K562 (cell line): ENCODE results near the gene ANKS1B. TPM values are rescaled to one million over a fixed set of nuclear protein-coding genes. Genes with fewer than 3 reads are reported as not detected.

ENCODE experiments used
- ATAC-seq: fragments of 200-7000 bp; cut with Tn5 transposase; 3 replicates; pipeline ENCODE4 v1.9.1; 2020; ENCODE audit warnings: moderate library complexity
- BruUV-seq: library from RNA; stranded (reverse); fragments of 400-500 nt; replicated peaks from 2 replicates; lab custom pipeline; 2021; lab: Mats Ljungman, UMichigan
- CTCF ChIA-PET: fragments of 300-600 bp; formaldehyde crosslinking; extraction: SDS; loops from one replicate; lab custom pipeline; 2021; ENCODE audit warnings: low intra/inter-chr PET ratio; lab: Yijun Ruan, JAX
- POLR2A ChIA-PET: fragments of 300-600, 350-650 bp; sonication (Branson Sonifier 250); formaldehyde crosslinking; extraction: SDS; loops from one replicate; lab custom pipeline; 2021; ENCODE audit warnings: antibody characterized with exemption, inconsistent platforms; lab: Yijun Ruan, JAX
- DNase-seq, 4 experiments: peaks; one replicate each; pipeline versions ENCODE4 v3.0.0 to v3.0.0-alpha.2; 2011 to 2018; ENCODE audit warnings: low spot score in 3 of 4, mixed read lengths in 3 of 4; ENCODE audit errors: extremely low read depth in 1 of 4
- FAIRE-seq: peaks from 2 replicates; lab custom pipeline; 2011; peaks lifted over from hg19 to GRCh38; lab: Jason Lieb, UNC
- H2AFZ ChIP-seq: 2 replicates; pipeline ENCODE4 v1.6.0; 2011; ENCODE audit warnings: low read depth, low read length, control low read depth, inconsistent platforms
- H3K27ac ChIP-seq: fragments of 200-600 bp; 3 replicates; pipeline ENCODE4 v1.8.0; 2011; ENCODE audit warnings: low read depth, mild to moderate bottlenecking, control low read depth, inconsistent platforms, low read length, moderate library complexity, mixed read lengths; ENCODE audit errors: extremely low read depth
- H3K27me3 ChIP-seq, 2 experiments: fragments of 300-600 bp in 1 of 2; 2 replicates in 1 of 2; 3 replicates in 1 of 2; pipeline versions ENCODE4 v1.6.0 to v1.8.0; 2011; ENCODE audit warnings: inconsistent platforms in 2 of 2, low read length in 2 of 2, mild to moderate bottlenecking in 1 of 2, mixed read lengths in 1 of 2, moderate library complexity in 1 of 2; ENCODE audit not compliant: control insufficient read depth in 2 of 2, insufficient read depth in 2 of 2
- H3K36me3 ChIP-seq: fragments of 300-600 bp; 3 replicates; pipeline ENCODE4 v1.8.0; 2011; ENCODE audit warnings: mild to moderate bottlenecking, low read length, inconsistent platforms; ENCODE audit not compliant: control insufficient read depth, insufficient read depth
- H3K4me1 ChIP-seq, 2 experiments: fragments of 200-600 bp in 1 of 2; replicated peaks in 1 of 2; 2 replicates in 1 of 2; 3 replicates in 1 of 2; pipeline versions ENCODE4 v1.5.1 to v1.8.0; 2011; ENCODE audit warnings: inconsistent platforms in 2 of 2, low read length in 2 of 2, mild to moderate bottlenecking in 1 of 2, mixed read lengths in 1 of 2, moderate library complexity in 1 of 2; ENCODE audit not compliant: control insufficient read depth in 2 of 2, insufficient read depth in 2 of 2
- H3K4me2 ChIP-seq: 2 replicates; pipeline ENCODE4 v1.6.1; 2011; ENCODE audit warnings: low read length, control low read depth, inconsistent platforms, mixed read lengths; ENCODE audit not compliant: insufficient read depth
- H3K4me3 ChIP-seq: fragments of 200-600 bp; sonication (generic), shearing (Covaris generic); 2 replicates; pipeline ENCODE4 v1.5.1; 2016; ENCODE audit warnings: control low read depth, inconsistent platforms
- H3K79me2 ChIP-seq: fragments of 200-600 bp; 3 replicates; pipeline ENCODE4 v1.8.0; 2011; ENCODE audit warnings: low read length, inconsistent platforms; ENCODE audit not compliant: control insufficient read depth, insufficient read depth
- H3K9ac ChIP-seq, 2 experiments: 2 replicates each; pipeline versions ENCODE4 v1.6.0 to v1.6.1; 2011; ENCODE audit warnings: low read depth in 2 of 2, low read length in 2 of 2, control low read depth in 1 of 2, inconsistent platforms in 1 of 2, mild to moderate bottlenecking in 1 of 2, mixed read lengths in 1 of 2; ENCODE audit not compliant: insufficient read depth in 1 of 2
- H3K9me1 ChIP-seq: one replicate; pipeline ENCODE4 v1.6.0; 2011; ENCODE audit warnings: inconsistent platforms, mild to moderate bottlenecking, low read length, moderate library complexity; ENCODE audit not compliant: control insufficient read depth, insufficient read depth
- H3K9me3 ChIP-seq: replicated peaks from 2 replicates; pipeline ENCODE4 v1.5.1; 2011; ENCODE audit warnings: low read depth, low read length, inconsistent platforms; ENCODE audit not compliant: control insufficient read depth, insufficient read depth
- H4K20me1 ChIP-seq: replicated peaks from 2 replicates; pipeline ENCODE4 v1.6.1; 2011; ENCODE audit warnings: low read length, inconsistent platforms, mixed read lengths; ENCODE audit not compliant: control insufficient read depth, insufficient read depth
- MTF1 ChIP-seq: fragments of 250-450 bp; sonication (Bioruptor Pico); IDR thresholded peaks from 2 replicates; pipeline ENCODE4 v1.9.0; 2021; ENCODE audit warnings: moderate library complexity, mild to moderate bottlenecking, inconsistent platforms, borderline replicate concordance
- NR4A1 ChIP-seq, 2 experiments: fragments of 250-450 bp in 1 of 2; fragments of 450-650 bp in 1 of 2; sonication (Bioruptor Pico) in 1 of 2; IDR thresholded peaks; 2 replicates each; pipeline versions ENCODE4 v1.4.0 to v1.6.1; 2016 to 2020; ENCODE audit warnings: mild to moderate bottlenecking in 2 of 2, missing compliant biosample characterization in 1 of 2, missing genetic modification characterization in 1 of 2, moderate library complexity in 1 of 2
- RBBP5 ChIP-seq: fragments of 200-600 bp; sonication (generic); IDR thresholded peaks from 2 replicates; pipeline ENCODE4 v1.6.1; 2012; ENCODE audit warnings: borderline replicate concordance, mild to moderate bottlenecking, low read length, control low read depth, inconsistent platforms; ENCODE audit not compliant: insufficient read depth, poor library complexity, severe bottlenecking
- SMARCA4 ChIP-seq: fragments of 450-650 bp; IDR thresholded peaks from 2 replicates; pipeline ENCODE4 v1.6.1; 2016
- SRSF1 ChIP-seq: fragments of 200-400 bp; formaldehyde crosslinking; IDR thresholded peaks from 2 replicates; pipeline ENCODE4 v1.6.1; 2017; ENCODE audit warnings: mild to moderate bottlenecking, low read depth, low read length, moderate library complexity
- ZNF57 ChIP-seq: fragments of 450-650 bp; formaldehyde crosslinking; IDR thresholded peaks from 2 replicates; pipeline ENCODE4 v1.4.0; 2020; ENCODE audit warnings: mild to moderate bottlenecking, moderate library complexity
- WGBS: fragments of 100-300 bp; shearing (Covaris generic); methylation state at CpG from one replicate; pipeline ENCODE4 v1.1.6; 2016; ENCODE audit warnings: low coverage, mixed read lengths; ENCODE audit not compliant: insufficient coverage; ENCODE audit errors: missing lambda C conversion rate; 5-methylcytosine and 5-hydroxymethylcytosine counted together
- in situ Hi-C: fragments of 300-500 bp; cut with MboI; formaldehyde crosslinking; loops from 4 replicates; pipeline ENCODE4 v1.15.0; 2018; ENCODE audit warnings: inconsistent platforms, mixed read lengths
- intact Hi-C: fragments of 100-400 bp; cut with micrococcal nuclease; formaldehyde crosslinking; loops from 2 replicates; pipeline ENCODE4 v1.14.2; 2022
- polyA plus RNA-seq, 8 experiments: library from polyadenylated mRNA; depleted of rRNA in 4 of 8; stranded (reverse) in 5 of 8; unstranded in 3 of 8; fragments of >200 nt; fragmentation: Nextera tagmentation in 2 of 8; fragmentation: Illumina TruSeq in 1 of 8; extraction: Ambion mirVana in 2 of 8; extraction: Trizol in 1 of 8; gene quantifications; 2 replicates each; pipeline versions ENCODE4 v1.2.1 to v1.2.3, GENCODE V29; 2011 to 2014; ENCODE audit warnings: inconsistent platforms in 1 of 8, missing spikeins in 1 of 8
- total RNA-seq, 7 experiments: library from RNA; depleted of rRNA in 6 of 7; stranded (reverse); fragments of >200 nt in 6 of 7; fragmentation: Illumina TruSeq in 2 of 7; extraction: Trizol in 2 of 7; gene quantifications; 2 replicates each; pipeline versions ENCODE4 v1.2.1 to v1.2.3, GENCODE V29; 2011 to 2021; ENCODE audit warnings: low replicate concordance in 1 of 7

The ANKS1B gene
- total and polyA plus RNA-seq, 9 of the 15 experiments (the other 6 are each of a cell fraction or from before 2014, with no cell fraction given): 0.04 to 0.47 (median 0.28) TPM; not detected in 4

- no peak for TF ChIP-seq MTF1 (CRISPR knock-in tag)
- TF ChIP-seq NR4A1 (CRISPR knock-in tag; IDR thresholded peaks at IDR 0.05): no peak
- no peak for TF ChIP-seq NR4A1 (tag; IDR thresholded peaks at IDR 0.05)
- Histone ChIP-seq H3K27me3 (no peaks in the 10 kb centered on the region), H3K9ac (no peak overlapping the region), H3K9me3 (no peaks in the 10 kb centered on the region), H2AFZ (no peak overlapping the region), H3K4me2 (no peak overlapping the region), H3K4me3 (no peak overlapping the region), H3K9me1 (no peaks in the 10 kb centered on the region), H3K36me3 (no peaks in the 10 kb centered on the region), H4K20me1 (no peaks in the 10 kb centered on the region), H3K79me2 (no peaks in the 10 kb centered on the region), H3K4me1 (no peaks in the 10 kb centered on the region), H3K27ac (no peak overlapping the region)
- intact Hi-C loops (no loop called here), in situ Hi-C loops (no loop called here)
- ChIA-PET CTCF (no interaction called here), POLR2A (no interaction called here)
- FAIRE-seq (no peak), ATAC-seq (no peak), DNase-seq (no peak)
- 4% methylated on average over 2 of the region's 2 CpGs for WGBS
- BruUV-seq: no TSS peak
These were observed 681.9 kb downstream of the ANKS1B start for GRCh38 chr12:99302874-99303273.

GRCh38 chr12:99287136-99287535, 697.6 kb downstream of the ANKS1B start:
- ATAC-seq (no peak), FAIRE-seq (no peak), DNase-seq (no peak)
- Histone ChIP-seq H3K9ac (no peak overlapping the region), H3K27me3 (no peaks in the 10 kb centered on the region), H3K9me3 (no peaks in the 10 kb centered on the region; the same call in 1 of the 2 replicates), H3K79me2 (no peaks in the 10 kb centered on the region), H3K4me1 (no peaks in the 10 kb centered on the region), H3K4me2 (no peak overlapping the region), H2AFZ (no peak overlapping the region), H3K4me3 (no peak overlapping the region), H3K36me3 (no peaks in the 10 kb centered on the region), H3K27ac (no peak overlapping the region), H4K20me1 (no peaks in the 10 kb centered on the region)
- ChIA-PET CTCF (no interaction called here), POLR2A (no interaction called here)
- WGBS: 0% methylated on average over 1 of the region's 1 CpG
- BruUV-seq: no TSS peak
- intact Hi-C loops: no loop called here
- no peak for TF ChIP-seq ZNF57 (CRISPR knock-in tag)
- no peak for TF ChIP-seq SMARCA4
- no peak for TF ChIP-seq SRSF1
- no peak for TF ChIP-seq RBBP5
- TF ChIP-seq, all 486 proteins: peak for 0
- in situ Hi-C loops: no loop called here
- H3K9me1 ChIP-seq: no peaks in the 10 kb centered on the region
